ENCODE data around the gene FHOD3. TPM values are rescaled to one million over a fixed set of nuclear protein-coding genes. Genes with fewer than 3 reads are reported as not detected.
"Not testable (repeated sequence)": the region's sequence is repeated elsewhere in the genome, so short reads cannot be mapped to it uniquely, and the experiment has no call there.

The FHOD3 gene
- total RNA-seq, 1 experiment from 2014 or later, result 18.1 TPM

- H3K27me3 ChIP-seq (ENCODE audit: low read length), result no peaks in the 10 kb centered on the region
- no peaks in the 10 kb centered on the region for H3K36me3 ChIP-seq (ENCODE audit: low read depth, low read length)
- H3K4me1 ChIP-seq (ENCODE audit: insufficient read depth, low read length), result peaks cover 31% of the 10 kb centered on the region
- H2AFZ ChIP-seq (ENCODE audit: low read length), result no peak overlapping the region
- ChIA-PET POLR2A (ENCODE audit: unreplicated experiment) (no interaction called here), CTCF (no interaction called here)
- H3K9me2 ChIP-seq (replicated peaks; ENCODE audit: low read length), result no peaks in the 10 kb centered on the region
- no TSS peak for BruUV-seq (replicated peaks)
- H4K20me1 ChIP-seq (ENCODE audit: low read length), result no peaks in the 10 kb centered on the region
- H3K9me3 ChIP-seq (ENCODE audit: low read length), result no peaks in the 10 kb centered on the region
- H3F3A ChIP-seq (ENCODE audit: low read length, unreplicated experiment), result no peaks in the 10 kb centered on the region
- no peak for TF ChIP-seq CTCF (conservative IDR thresholded peaks at IDR 0.05; ENCODE audit: low read depth, low read length)
- TF ChIP-seq EZH2 (IDR thresholded peaks at IDR 0.05; ENCODE audit: low read length, unreplicated experiment), result no peak
- no peak for TF ChIP-seq EZH2phosphoT487 (IDR thresholded peaks at IDR 0.05; ENCODE audit: borderline replicate concordance, low read length)
- peaks cover 38% of the 10 kb centered on the region for H3K79me2 ChIP-seq (ENCODE audit: low read length)
- DNase-seq (peak; percentile 72), ATAC-seq (peak; percentile 74)
- H3K4me2 ChIP-seq (ENCODE audit: low read length), result no peak overlapping the region
- intact Hi-C loops (cut with micrococcal nuclease), result loop anchor here (5.0 kb wide), 1 partner anchor 45 kb away; no protein-coding TSS in a partner anchor
- H3K9ac ChIP-seq (ENCODE audit: low read length), result no peak overlapping the region
- H3K27ac ChIP-seq (ENCODE audit: low read length), result 0 out of 2 replicates have a peak overlapping the region, but pooled peaks have one; percentile 23
- H3K4me3 ChIP-seq (ENCODE audit: low read length), result no peak overlapping the region
Observed at GRCh38 chr18:36352384-36352783, 54.9 kb downstream of the FHOD3 start.

- ATAC-seq (peak; percentile 53), DNase-seq (peak; percentile 68)
- Histone ChIP-seq H3K9me2 (replicated peaks; ENCODE audit: low read length) (no peaks in the 10 kb centered on the region), H3K9ac (ENCODE audit: low read length) (no peak overlapping the region), H3K27ac (ENCODE audit: low read length) (peak overlapping the region; percentile 73), H3K4me2 (ENCODE audit: low read length) (no peak overlapping the region), H3F3A (ENCODE audit: low read length, unreplicated experiment) (no peaks in the 10 kb centered on the region), H3K4me3 (ENCODE audit: low read length) (no peak overlapping the region), H3K4me1 (ENCODE audit: insufficient read depth, low read length) (peaks cover 24% of the 10 kb centered on the region), H3K36me3 (ENCODE audit: low read depth, low read length) (no peaks in the 10 kb centered on the region; the same call in 1 of the 2 replicates), H3K27me3 (ENCODE audit: low read length) (no peaks in the 10 kb centered on the region), H2AFZ (ENCODE audit: low read length) (no peak overlapping the region), H3K9me3 (ENCODE audit: low read length) (no peaks in the 10 kb centered on the region), H3K79me2 (ENCODE audit: low read length) (peaks cover 32% of the 10 kb centered on the region), H4K20me1 (ENCODE audit: low read length) (no peaks in the 10 kb centered on the region)
- TF ChIP-seq EZH2 (IDR thresholded peaks at IDR 0.05; ENCODE audit: low read length, unreplicated experiment) (no peak), CTCF (conservative IDR thresholded peaks at IDR 0.05; ENCODE audit: low read depth, low read length) (no peak), EZH2phosphoT487 (IDR thresholded peaks at IDR 0.05; ENCODE audit: borderline replicate concordance, low read length) (no peak)
- no TSS peak for BruUV-seq (replicated peaks)
- intact Hi-C loops (cut with micrococcal nuclease), result loop anchor here (5.0 kb wide), 1 partner anchor 48 kb away; no protein-coding TSS in a partner anchor
- CTCF ChIA-PET, result no interaction called here
- POLR2A ChIA-PET (ENCODE audit: unreplicated experiment), result no interaction called here
Observed at GRCh38 chr18:36354989-36355388, 57.5 kb downstream of the FHOD3 start.

GRCh38 chr18:36355511-36355910, 58.0 kb downstream of the FHOD3 start:
- BruUV-seq (replicated peaks), result no TSS peak
- no peak; the same call in 1 of the 2 replicates for ATAC-seq
- no peaks in the 10 kb centered on the region for H3K27me3 ChIP-seq (ENCODE audit: low read length)
- ChIA-PET CTCF (no interaction called here), POLR2A (ENCODE audit: unreplicated experiment) (no interaction called here)
- peak overlapping the region; percentile 73 for H3K27ac ChIP-seq (ENCODE audit: low read length)
- H3K4me2 ChIP-seq (ENCODE audit: low read length), result no peak overlapping the region
- no peak for TF ChIP-seq CTCF (conservative IDR thresholded peaks at IDR 0.05; ENCODE audit: low read depth, low read length)
- TF ChIP-seq EZH2 (IDR thresholded peaks at IDR 0.05; ENCODE audit: low read length, unreplicated experiment), result no peak
- TF ChIP-seq EZH2phosphoT487 (IDR thresholded peaks at IDR 0.05; ENCODE audit: borderline replicate concordance, low read length), result no peak
- peaks cover 20% of the 10 kb centered on the region for H3K4me1 ChIP-seq (ENCODE audit: insufficient read depth, low read length)
- H3K79me2 ChIP-seq (ENCODE audit: low read length), result peaks cover 32% of the 10 kb centered on the region
- H4K20me1 ChIP-seq (ENCODE audit: low read length), result no peaks in the 10 kb centered on the region
- H2AFZ ChIP-seq (ENCODE audit: low read length), result no peak overlapping the region
- no peaks in the 10 kb centered on the region; the same call in 1 of the 2 replicates for H3K36me3 ChIP-seq (ENCODE audit: low read depth, low read length)
- no peaks in the 10 kb centered on the region for H3K9me2 ChIP-seq (replicated peaks; ENCODE audit: low read length)
- no peak for DNase-seq
- H3F3A ChIP-seq (ENCODE audit: low read length, unreplicated experiment), result no peaks in the 10 kb centered on the region
- intact Hi-C loops (cut with micrococcal nuclease), result no loop called here
- no peak overlapping the region for H3K4me3 ChIP-seq (ENCODE audit: low read length)
- no peak overlapping the region for H3K9ac ChIP-seq (ENCODE audit: low read length)
- H3K9me3 ChIP-seq (ENCODE audit: low read length), result no peaks in the 10 kb centered on the region

GRCh38 chr18:36356741-36357140, 59.2 kb downstream of the FHOD3 start:
- POLR2A ChIA-PET (ENCODE audit: unreplicated experiment); BruUV-seq (replicated peaks); H3K36me3 ChIP-seq (ENCODE audit: low read depth, low read length); H3F3A ChIP-seq (ENCODE audit: low read length, unreplicated experiment); H3K9me3 ChIP-seq (ENCODE audit: low read length); ATAC-seq; H3K27ac ChIP-seq (ENCODE audit: low read length); H2AFZ ChIP-seq (ENCODE audit: low read length); H3K4me2 ChIP-seq (ENCODE audit: low read length); H3K9ac ChIP-seq (ENCODE audit: low read length); H3K9me2 ChIP-seq (replicated peaks; ENCODE audit: low read length); H4K20me1 ChIP-seq (ENCODE audit: low read length); intact Hi-C loops (cut with micrococcal nuclease); H3K4me3 ChIP-seq (ENCODE audit: low read length); CTCF ChIA-PET; H3K27me3 ChIP-seq (ENCODE audit: low read length); DNase-seq: not testable (repeated sequence)
- Histone ChIP-seq H3K4me1 (ENCODE audit: insufficient read depth, low read length) (peaks cover 20% of the 10 kb centered on the region), H3K79me2 (ENCODE audit: low read length) (peaks cover 21% of the 10 kb centered on the region)
